GM19351 (cell line): ENCODE data around the gene HERPUD2.
"Not testable (repeated sequence)": the region's sequence is repeated elsewhere in the genome, so short reads cannot be mapped to it uniquely, and the experiment has no call there.

Experiments used
- ATAC-seq: cut with Tn5 transposase; IDR thresholded peaks from one replicate; pipeline ENCODE4 v1.9.1; 2021; ENCODE audit warnings: mild to moderate bottlenecking, moderate library complexity; ENCODE audit not compliant: unreplicated experiment

The HERPUD2 gene

GRCh38 chr7:35623381-35623780, 71.6 kb downstream of the HERPUD2 start:
- ATAC-seq: no peak

- no peak for ATAC-seq
These were observed 75.1 kb downstream of the HERPUD2 start for GRCh38 chr7:35619863-35620262.

- no peak for ATAC-seq
These were observed 77.9 kb downstream of the HERPUD2 start for GRCh38 chr7:35617041-35617440.

- no peak for ATAC-seq
These were observed 81.8 kb downstream of the HERPUD2 start for GRCh38 chr7:35613150-35613549.

- ATAC-seq: no peak
These were observed 89.2 kb downstream of the HERPUD2 start for GRCh38 chr7:35605760-35606159.

GRCh38 chr7:35604595-35604994, 90.3 kb downstream of the HERPUD2 start:
- ATAC-seq: no peak

- no peak for ATAC-seq
These were observed 95.3 kb downstream of the HERPUD2 start for GRCh38 chr7:35599645-35600044.

GRCh38 chr7:35599061-35599460, 95.9 kb downstream of the HERPUD2 start:
- ATAC-seq: no peak

GRCh38 chr7:35596061-35596460, 98.9 kb downstream of the HERPUD2 start:
- ATAC-seq: no peak

GRCh38 chr7:35593899-35594298, 101.0 kb downstream of the HERPUD2 start:
- peak; percentile 53 for ATAC-seq

GRCh38 chr7:35588647-35589046, 106.3 kb downstream of the HERPUD2 start:
- no peak for ATAC-seq

GRCh38 chr7:35584990-35585389, 109.9 kb downstream of the HERPUD2 start:
- ATAC-seq: no peak

GRCh38 chr7:35584533-35584932, 110.4 kb downstream of the HERPUD2 start:
- not testable (repeated sequence) for ATAC-seq
